Thymus (tissue), 14 donors: ENCODE data around the gene SENP1. TPM values are rescaled to one million over a fixed set of nuclear protein-coding genes. Genes with fewer than 3 reads are reported as not detected.
A peak's percentile ranks its signal among the peaks of the same experiment; 100 is the strongest.

Experiments
- DNase-seq, 9 donors: peaks; one replicate each; pipeline ENCODE4 v3.0.0-alpha.2; 2013; ENCODE audit warnings: low spot score in 9 of 9, low read depth in 6 of 9, missing footprints in 1 of 9
- H3K27ac ChIP-seq, 2 donors: one replicate each; pipeline ENCODE4 v1.5.1; 2013; ENCODE audit warnings: control low read depth in 1 of 2, low read depth in 1 of 2, low read length in 1 of 2, mild to moderate bottlenecking in 1 of 2, moderate library complexity in 1 of 2
- H3K27me3 ChIP-seq, 2 donors: one replicate each; pipeline ENCODE4 v1.5.1; 2013; ENCODE audit warnings: low read length in 1 of 2; ENCODE audit not compliant: control insufficient read depth in 2 of 2, insufficient read depth in 1 of 2
- H3K36me3 ChIP-seq, 2 donors: one replicate each; pipeline ENCODE4 v1.5.1; 2013; ENCODE audit warnings: low read length in 1 of 2, mild to moderate bottlenecking in 1 of 2, moderate library complexity in 1 of 2; ENCODE audit not compliant: control insufficient read depth in 2 of 2, insufficient read depth in 2 of 2
- H3K4me1 ChIP-seq, 2 donors: one replicate each; pipeline ENCODE4 v1.5.1; 2013; ENCODE audit warnings: low read length in 2 of 2; ENCODE audit not compliant: control insufficient read depth in 2 of 2, insufficient read depth in 2 of 2
- H3K4me3 ChIP-seq, 2 donors: one replicate each; pipeline ENCODE4 v1.5.1; 2013; ENCODE audit warnings: low read length in 2 of 2, control low read depth in 1 of 2, mild to moderate bottlenecking in 1 of 2
- H3K9me3 ChIP-seq, 2 donors: one replicate each; pipeline ENCODE4 v1.5.1; 2013; ENCODE audit warnings: low read length in 1 of 2, mild to moderate bottlenecking in 1 of 2; ENCODE audit not compliant: control insufficient read depth in 2 of 2, insufficient read depth in 1 of 2
- WGBS: extraction: QIAGEN DNeasy Blood & Tissue Kit; methylation state at CpG from one replicate; pipeline ENCODE4 v1.1.7; 2013; 5-methylcytosine and 5-hydroxymethylcytosine counted together
- long read RNA-seq, 10 donors: transcript quantifications; one replicate each; lab custom pipeline, GENCODE V29; 2026
- polyA plus RNA-seq: library from polyadenylated mRNA; stranded (reverse); fragments of 200-250 nt; gene quantifications from one replicate; pipeline ENCODE4 v1.2.3, GENCODE V29; 2013
- total RNA-seq: library from RNA; stranded (reverse); fragments of 120-200 nt; gene quantifications from one replicate; pipeline ENCODE4 v1.2.4, GENCODE V29; 2013
- donor health status: healthy.

SENP1 gene
- total RNA-seq (25.0 TPM), polyA plus RNA-seq (6.6 TPM)
- long read RNA-seq, donor 1, partial matches to known transcripts = 0 of 1 reads
- long read RNA-seq, donor 1, other reads (novel, unspliced or antisense) = 0 of 1 reads
- long read RNA-seq, donor 2 = 0 reads
- long read RNA-seq, donor 3, full-length matches to known transcripts = 2 of 2 reads
- long read RNA-seq, donor 3, partial matches to known transcripts = 0 of 2 reads
- long read RNA-seq, donor 3, other reads (novel, unspliced or antisense) = 0 of 2 reads
- long read RNA-seq, donor 4, partial matches to known transcripts = 0 of 1 reads
- long read RNA-seq, donor 4, other reads (novel, unspliced or antisense) = 0 of 1 reads
- long read RNA-seq, donor 5, full-length matches to known transcripts = 1 of 1 reads
- long read RNA-seq, donor 5, partial matches to known transcripts = 0 of 1 reads
- long read RNA-seq, donor 5, other reads (novel, unspliced or antisense) = 0 of 1 reads
- long read RNA-seq, donor 6, partial matches to known transcripts = 116 of 116 reads
- long read RNA-seq, donor 6, other reads (novel, unspliced or antisense) = 0 of 116 reads
- long read RNA-seq, donor 7, partial matches to known transcripts = 0 of 4 reads
- long read RNA-seq, donor 7, other reads (novel, unspliced or antisense) = 0 of 4 reads
- long read RNA-seq, donor 8, partial matches to known transcripts = 0 of 2 reads
- long read RNA-seq, donor 8, other reads (novel, unspliced or antisense) = 0 of 2 reads
- long read RNA-seq, donor 9, full-length matches to known transcripts = 2 of 8 reads
- long read RNA-seq, donor 9, partial matches to known transcripts = 6 of 8 reads
- long read RNA-seq, donor 9, other reads (novel, unspliced or antisense) = 0 of 8 reads
- long read RNA-seq, donor 10, full-length matches to known transcripts = 3 of 3 reads
- long read RNA-seq, donor 10, partial matches to known transcripts = 0 of 3 reads
- long read RNA-seq, donor 10, other reads (novel, unspliced or antisense) = 0 of 3 reads

DNA sequence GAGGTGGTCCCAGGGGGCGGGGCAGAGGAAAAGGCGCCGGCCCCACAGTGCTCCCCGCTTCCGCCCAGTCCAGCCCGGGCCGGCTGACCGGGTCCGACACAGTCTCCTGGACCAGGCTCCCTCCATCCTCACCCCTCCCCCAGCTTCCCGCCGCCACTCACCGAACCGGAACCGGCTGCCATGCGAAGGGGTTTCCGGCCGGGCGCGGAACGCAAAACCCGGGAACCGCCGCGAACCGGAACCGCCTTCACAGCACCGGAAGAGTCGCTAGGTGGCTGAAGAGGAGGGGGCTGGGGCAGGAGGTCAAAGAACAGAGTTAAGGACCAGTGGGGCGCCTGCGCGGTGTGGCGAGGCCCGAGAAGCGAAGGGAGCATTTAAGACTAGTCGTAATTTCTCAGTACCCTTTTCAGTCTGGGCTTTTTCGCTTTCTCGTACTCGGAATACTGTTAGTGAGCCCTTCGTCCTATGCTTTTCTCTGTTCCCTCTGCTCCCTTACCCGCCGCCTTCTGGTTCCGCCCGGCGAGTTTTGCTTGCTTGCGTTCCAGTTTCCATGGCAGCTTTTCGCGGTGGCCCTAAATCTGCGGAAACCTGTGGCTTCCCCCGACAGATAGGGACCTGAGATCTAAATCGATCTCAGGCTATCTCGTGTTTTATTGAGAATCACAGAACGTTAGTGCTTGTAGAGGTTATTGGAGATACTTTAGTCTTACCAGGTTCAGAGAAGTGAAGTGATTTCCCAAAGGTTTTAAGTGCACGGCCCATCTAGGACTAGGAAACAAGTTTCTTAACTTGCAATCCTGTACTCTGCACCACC lies at the start of gene SENP1:
Gene SENP1 (minus strand): TSS at position 213 of the 814 bp plus-strand sequence. CDS start 4,607 bp downstream, outside the sequence.
- Histone ChIP-seq H3K4me3 (peak within 1 kb of the TSS; percentile 76 to 77), H3K36me3 (no peaks in the 10 kb centered on the region), H3K9me3 (no peaks in the 10 kb centered on the region), H3K4me1 (peaks cover 8 to 11% of the 10 kb centered on the region in 2 donors), H3K27ac (peak within 1 kb of the TSS; percentile 95 to 96), H3K27me3 (peaks cover 0 to under 1% of the 10 kb centered on the region in 2 donors)
- WGBS = under 1% methylated on average over 53 of the region's 53 CpGs
- DNase-seq = peak; percentile 77 to 94 (median 84)

DNA sequence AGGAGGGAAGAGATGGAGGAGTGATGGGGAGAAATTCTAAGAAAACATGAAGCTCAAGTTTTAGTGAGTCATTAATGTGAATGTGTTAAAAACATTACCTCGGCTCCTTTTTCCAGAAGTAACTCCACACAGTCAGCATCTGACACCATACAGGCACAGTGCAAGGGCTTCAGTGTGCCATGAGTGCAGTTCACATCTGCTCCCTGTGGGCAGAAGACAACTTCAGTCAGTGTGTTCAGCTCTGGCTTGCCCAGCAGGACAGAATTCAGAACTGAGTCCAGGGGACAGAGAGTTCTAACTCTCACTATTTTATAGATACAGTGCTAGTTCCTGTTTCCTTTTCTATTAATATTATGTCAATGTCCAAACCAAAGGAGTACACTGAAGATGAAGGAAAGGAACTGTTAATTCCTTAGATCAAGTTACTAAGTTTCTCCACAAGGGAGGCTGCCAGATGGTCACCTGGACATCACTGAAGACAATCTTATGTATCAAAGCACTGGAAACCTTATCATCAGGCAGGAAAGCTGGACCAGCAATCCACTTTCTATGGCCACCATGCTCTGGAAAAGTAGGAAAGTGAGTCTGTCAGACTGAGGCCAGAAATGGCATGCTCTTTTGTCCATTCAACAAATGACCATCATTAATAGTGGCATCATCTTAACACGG lies 45.4 kb upstream of the SENP1 start:
- H3K4me1 ChIP-seq = peaks cover under 1 to 3% of the 10 kb centered on the region in 2 donors
- H3K4me3 ChIP-seq = no peak overlapping the region
- WGBS = 87% methylated on average over 2 of the region's 2 CpGs
- H3K9me3 ChIP-seq = no peaks in the 10 kb centered on the region
- H3K27ac ChIP-seq = no peak overlapping the region
- H3K36me3 ChIP-seq = peaks cover 50 to 65% of the 10 kb centered on the region in 2 donors
- DNase-seq = no peak
- H3K27me3 ChIP-seq = no peaks in the 10 kb centered on the region

DNA sequence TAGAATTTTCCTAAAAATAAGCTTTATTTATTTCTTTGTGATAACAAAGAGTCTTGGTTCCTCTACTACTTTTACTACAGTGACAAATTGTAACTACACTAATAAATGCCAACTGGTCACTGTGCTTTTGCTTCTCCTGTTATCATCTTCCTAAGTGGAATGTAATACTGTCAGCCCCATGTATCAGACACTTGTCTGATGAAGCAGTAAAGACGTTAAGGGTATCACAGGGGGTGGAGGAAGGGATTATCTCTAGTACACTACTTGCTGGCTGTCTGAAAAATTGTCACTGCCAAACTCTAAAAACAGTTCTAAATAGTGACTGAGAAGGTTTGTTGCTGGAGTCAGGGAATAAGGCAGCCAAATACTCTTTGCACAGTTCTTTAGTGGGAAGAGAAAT lies 40.1 kb upstream of the SENP1 start:
- Histone ChIP-seq H3K36me3 (peaks cover 44 to 74% of the 10 kb centered on the region in 2 donors), H3K9me3 (no peaks in the 10 kb centered on the region), H3K4me1 (no peaks in the 10 kb centered on the region), H3K27ac (no peak overlapping the region), H3K27me3 (no peaks in the 10 kb centered on the region), H3K4me3 (no peak overlapping the region)
- DNase-seq = no peak
- WGBS = 94% methylated on average over 1 of the region's 1 CpG

DNA sequence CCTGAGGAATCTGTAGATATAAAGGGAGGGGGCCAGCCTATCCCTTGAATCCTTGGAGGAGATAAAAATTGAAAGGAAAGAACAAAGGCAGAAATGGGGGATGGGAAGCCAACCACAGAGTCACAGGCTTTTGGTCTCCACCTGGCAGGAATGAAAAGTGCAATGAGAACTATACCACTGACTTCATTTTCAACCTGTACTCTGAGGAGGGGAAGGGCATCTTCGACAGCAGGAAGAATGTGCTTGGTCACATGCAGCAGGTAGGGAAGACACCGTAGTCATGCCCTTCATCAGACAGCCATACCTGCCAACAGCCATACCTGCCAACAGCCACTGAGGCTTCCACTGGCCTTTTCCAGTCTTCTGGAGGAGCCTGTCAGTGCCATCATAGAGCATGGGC lies 38.0 kb upstream of the SENP1 start:
- no peak overlapping the region for H3K27ac ChIP-seq
- no peaks in the 10 kb centered on the region for H3K27me3 ChIP-seq
- 96% methylated on average over 2 of the region's 2 CpGs for WGBS
- DNase-seq = no peak
- peaks cover 26 to 62% of the 10 kb centered on the region in 2 donors for H3K36me3 ChIP-seq
- H3K4me3 ChIP-seq = no peak overlapping the region
- no peaks in the 10 kb centered on the region for H3K9me3 ChIP-seq
- H3K4me1 ChIP-seq = no peaks in the 10 kb centered on the region

DNA sequence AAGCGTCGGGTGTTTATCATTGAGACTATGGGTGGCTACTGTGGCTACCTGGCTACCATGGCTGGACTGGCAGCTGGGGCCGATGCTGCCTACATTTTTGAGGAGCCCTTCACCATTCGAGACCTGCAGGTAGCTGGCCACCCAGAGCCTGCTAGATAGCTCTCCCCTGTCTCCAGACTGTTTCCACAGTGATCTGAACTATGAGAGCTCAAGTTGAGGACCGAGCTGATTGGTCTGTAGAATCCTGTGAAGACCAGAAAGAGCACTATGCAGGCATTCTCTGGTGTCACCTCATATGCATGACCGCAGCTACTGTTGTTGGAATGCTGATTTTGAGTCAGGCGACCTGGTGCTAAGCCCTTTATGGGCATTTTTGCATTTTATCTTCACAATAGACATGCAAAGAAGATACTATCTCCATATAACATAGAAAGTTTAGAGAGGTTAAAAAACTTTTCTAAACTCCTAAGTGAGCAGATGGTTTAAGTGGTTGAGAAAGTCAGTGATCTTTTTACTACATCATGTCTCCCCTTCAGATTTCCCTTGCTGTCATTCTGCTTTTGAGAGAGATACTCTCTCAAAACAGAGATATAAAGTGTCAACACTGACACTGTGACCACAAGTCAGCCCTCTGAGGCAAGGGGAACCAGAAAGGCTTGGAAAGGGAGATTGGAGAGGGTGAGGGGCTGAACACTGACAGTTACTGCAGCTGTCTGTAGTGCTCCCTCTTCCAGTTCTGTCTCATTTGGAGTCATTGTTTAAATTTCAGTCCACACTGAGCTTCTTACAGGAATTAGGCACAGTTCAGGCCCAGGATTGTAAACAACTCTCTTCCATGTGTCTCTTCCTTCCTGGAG lies 37.2 kb upstream of the SENP1 start:
- Histone ChIP-seq H3K27ac (no peak overlapping the region), H3K4me1 (no peaks in the 10 kb centered on the region), H3K27me3 (no peaks in the 10 kb centered on the region), H3K9me3 (no peaks in the 10 kb centered on the region), H3K36me3 (peaks cover 18 to 60% of the 10 kb centered on the region in 2 donors), H3K4me3 (no peak overlapping the region)
- 98% methylated on average over 7 of the region's 7 CpGs for WGBS
- no peak for DNase-seq

DNA sequence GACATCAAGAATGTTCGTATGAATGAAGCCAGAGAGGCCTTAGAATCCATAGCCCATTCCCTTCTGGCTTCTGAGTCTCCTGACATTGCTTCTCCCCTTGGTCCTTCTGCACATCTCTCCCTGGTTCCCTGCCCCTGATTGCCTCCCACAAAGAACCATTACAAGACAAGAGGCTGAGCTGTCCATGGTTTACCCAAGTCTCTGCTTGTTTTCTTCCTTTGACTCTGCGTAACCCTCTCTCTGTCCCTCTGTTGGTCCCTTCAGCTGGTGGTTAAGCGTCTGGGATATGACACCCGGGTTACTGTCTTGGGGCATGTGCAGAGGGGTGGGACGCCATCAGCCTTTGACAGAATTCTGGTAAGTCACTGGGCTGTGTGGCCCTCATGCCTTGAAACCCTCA lies 29.1 kb upstream of the SENP1 start:
- Histone ChIP-seq H3K27ac (no peak overlapping the region), H3K36me3 (peaks cover 11 to 34% of the 10 kb centered on the region in 2 donors), H3K9me3 (no peaks in the 10 kb centered on the region), H3K27me3 (no peaks in the 10 kb centered on the region), H3K4me1 (no peaks in the 10 kb centered on the region), H3K4me3 (no peak overlapping the region)
- 98% methylated on average over 5 of the region's 5 CpGs for WGBS
- DNase-seq = no peak

DNA sequence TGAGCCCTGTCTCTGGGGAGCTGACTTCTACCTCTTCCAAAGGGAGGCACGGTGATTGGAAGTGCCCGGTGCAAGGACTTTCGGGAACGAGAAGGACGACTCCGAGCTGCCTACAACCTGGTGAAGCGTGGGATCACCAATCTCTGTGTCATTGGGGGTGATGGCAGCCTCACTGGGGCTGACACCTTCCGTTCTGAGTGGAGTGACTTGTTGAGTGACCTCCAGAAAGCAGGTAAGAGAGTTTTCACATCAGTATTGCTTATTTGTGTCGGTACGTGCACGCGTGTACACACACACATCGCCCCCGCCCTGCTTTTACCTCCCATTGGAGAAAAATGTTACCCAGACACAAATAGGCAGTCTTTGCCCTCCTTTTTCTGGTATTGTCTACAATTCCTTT lies 26.9 kb upstream of the SENP1 start:
- no peaks in the 10 kb centered on the region for H3K27me3 ChIP-seq
- H3K36me3 ChIP-seq = peaks cover 11 to 24% of the 10 kb centered on the region in 2 donors
- no peaks in the 10 kb centered on the region for H3K9me3 ChIP-seq
- H3K27ac ChIP-seq = no peak overlapping the region
- no peaks in the 10 kb centered on the region for H3K4me1 ChIP-seq
- WGBS = 94% methylated on average over 14 of the region's 14 CpGs
- no peak overlapping the region for H3K4me3 ChIP-seq
- DNase-seq = no peak
